Astrocyte of the spinal cord (primary cell): ENCODE results near the gene NECTIN2.
"Not testable (repeated sequence)": the region's sequence is repeated elsewhere in the genome, so short reads cannot be mapped to it uniquely, and the experiment has no call there.

Source experiments
- DNase-seq: peaks from one replicate; pipeline ENCODE4 v3.0.0; 2011; ENCODE audit warnings: low read depth, low spot score
- H3K4me3 ChIP-seq: 2 replicates; pipeline ENCODE4 v1.5.1; 2011; ENCODE audit warnings: low read depth, mild to moderate bottlenecking, low read length, moderate library complexity
- CTCF ChIP-seq: IDR thresholded peaks from 2 replicates; pipeline ENCODE4 v1.5.1; 2012; ENCODE audit warnings: low read depth, mild to moderate bottlenecking, low read length, inconsistent platforms
- in situ Hi-C: cut with HindIII; loops from 2 replicates; pipeline ENCODE4 v1.10.0; 2017; ENCODE audit warnings: low sequenced_read_pairs

Gene NECTIN2

GRCh38 chr19:44823373-44823698 is 22.8 kb upstream of the NECTIN2 start:
- DNase-seq: no peak

GRCh38 chr19:44824761-44825160 is 21.3 kb upstream of the NECTIN2 start:
- in situ Hi-C loops: no loop called here

More at GRCh38 chr19:44823373-44823698, 22.8 kb upstream of the NECTIN2 start:
- no peak for TF ChIP-seq CTCF
- in situ Hi-C loops: no loop called here
- no peak overlapping the region for H3K4me3 ChIP-seq

GRCh38 chr19:44832875-44833274 is 13.2 kb upstream of the NECTIN2 start:
- DNase-seq, H3K4me3 ChIP-seq, in situ Hi-C loops: not testable (repeated sequence)

More at GRCh38 chr19:44824761-44825160, 21.3 kb upstream of the NECTIN2 start:
- no peak for TF ChIP-seq CTCF
- no peak overlapping the region for H3K4me3 ChIP-seq
- DNase-seq: no peak

GRCh38 chr19:44834399-44834798 is 11.7 kb upstream of the NECTIN2 start:
- H3K4me3 ChIP-seq, in situ Hi-C loops, DNase-seq: not testable (repeated sequence)

GRCh38 chr19:44839276-44839675 is 6.8 kb upstream of the NECTIN2 start:
- no peak for TF ChIP-seq CTCF
- DNase-seq: no peak
- in situ Hi-C loops: no loop called here
- H3K4me3 ChIP-seq: no peak overlapping the region

- no peak for TF ChIP-seq CTCF
- DNase-seq: no peak
- in situ Hi-C loops: no loop called here
- no peak overlapping the region for H3K4me3 ChIP-seq
These were observed 5.3 kb upstream of the NECTIN2 start for GRCh38 chr19:44840811-44841210.

GRCh38 chr19:44841231-44841630 is 4.9 kb upstream of the NECTIN2 start:
- in situ Hi-C loops: no loop called here
- no peak for DNase-seq
- H3K4me3 ChIP-seq: no peak overlapping the region
- no peak for TF ChIP-seq CTCF

GRCh38 chr19:44845286-44845611 is 848 bp upstream of the NECTIN2 start:
- H3K4me3 ChIP-seq: peak overlapping the region; percentile 54
- in situ Hi-C loops: no loop called here
- no peak for TF ChIP-seq CTCF
- DNase-seq: no peak
